Measurements from ENCODE around the gene DNAH6.

GRCh38 chr2:84727315-84727714 lies 211.0 kb downstream of the DNAH6 start:
- TF ChIP-seq POLR2A (IDR thresholded peaks at IDR 0.05; ENCODE audit: low read depth, low read length): no peak
- TF ChIP-seq POLR2AphosphoS5 (IDR thresholded peaks at IDR 0.05; ENCODE audit: low read depth, low read length): no peak
- no peak for TF ChIP-seq TAF1 (IDR thresholded peaks at IDR 0.05; ENCODE audit: low read depth, low read length)
